Embryonic facial prominence (tissue), 1 donor: ENCODE measurements around the gene GARIN5A.
"Not testable (repeated sequence)": the region's sequence is repeated elsewhere in the genome, so short reads cannot be mapped to it uniquely, and the experiment has no call there.

Experiments
- DNase-seq: peaks from one replicate; pipeline ENCODE4 v3.0.0-alpha.2; 2016; ENCODE audit errors: extremely low spot score

Gene GARIN5A

GRCh38 chr19:50488389-50489194 is 11.9 kb upstream of the GARIN5A start:
- DNase-seq, result no peak

DNA sequence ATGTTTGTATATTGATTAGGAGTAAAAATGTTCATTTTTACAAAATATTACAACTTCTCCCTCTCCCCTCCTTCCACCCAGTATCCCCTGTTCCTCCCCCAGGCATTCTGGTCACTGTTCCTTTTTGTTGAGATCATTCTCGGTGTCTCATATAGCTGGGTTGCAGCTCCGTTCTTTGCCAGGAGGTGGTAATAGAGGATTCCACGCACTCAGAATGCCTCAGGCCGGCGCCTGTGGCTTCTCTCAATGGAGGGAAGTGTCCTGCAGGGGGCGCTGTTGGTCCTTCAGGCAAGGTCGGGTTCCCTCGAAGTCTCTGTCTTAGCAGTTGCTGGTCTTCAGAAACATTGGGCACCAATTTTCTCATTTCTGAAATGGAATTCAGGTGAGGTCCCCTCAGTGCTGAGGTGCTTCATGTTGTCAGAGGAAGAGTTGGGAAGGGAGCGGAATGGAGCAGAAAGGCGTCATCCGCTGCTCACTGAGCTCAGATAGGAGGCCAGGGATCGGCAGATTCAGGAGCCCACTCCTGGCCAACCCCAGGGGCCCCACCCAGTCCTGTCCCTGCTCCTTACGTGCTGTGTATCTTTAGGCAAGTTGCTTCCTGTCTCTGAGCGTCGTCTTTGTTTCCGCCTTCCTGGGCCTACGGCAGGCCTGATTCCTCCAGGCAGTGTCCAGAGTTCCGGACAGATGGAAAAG is 10.3 kb upstream of the GARIN5A start:
- no peak for DNase-seq

DNA sequence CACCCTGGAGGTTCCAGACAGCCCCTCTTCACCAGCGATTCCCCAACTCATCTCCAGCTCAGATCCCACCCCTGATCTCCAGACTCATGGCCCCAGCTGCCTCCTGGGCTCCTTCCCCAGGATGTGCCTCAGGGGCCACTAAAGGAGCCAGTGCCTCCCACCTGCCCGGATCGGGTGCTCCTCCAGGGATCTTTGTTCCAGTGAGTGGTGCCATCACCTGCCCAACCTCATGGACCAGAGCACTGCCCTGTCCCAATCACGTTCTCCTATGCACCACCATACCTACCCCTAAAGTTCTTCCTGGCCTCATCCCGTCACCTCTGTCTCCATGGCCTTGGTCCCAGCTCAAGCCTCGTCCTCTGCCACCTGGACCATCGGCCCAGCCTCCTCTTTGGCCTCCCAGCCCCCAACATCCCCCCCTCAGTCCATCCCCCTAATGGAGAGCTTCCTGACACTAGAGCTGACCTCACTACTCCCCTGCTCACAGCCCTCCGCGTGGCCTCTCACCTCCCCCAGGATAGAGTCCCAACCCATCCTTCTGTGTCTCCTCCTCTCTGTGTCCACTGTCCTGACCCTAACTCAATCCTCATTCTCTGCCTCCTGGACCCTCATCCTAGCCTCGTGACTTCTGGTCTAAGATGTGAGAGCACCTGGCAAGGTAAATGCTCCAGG is 8.8 kb upstream of the GARIN5A start:
- no peak for DNase-seq

GRCh38 chr19:50482916-50483315 is 6.3 kb upstream of the GARIN5A start:
- DNase-seq, result no peak

DNA sequence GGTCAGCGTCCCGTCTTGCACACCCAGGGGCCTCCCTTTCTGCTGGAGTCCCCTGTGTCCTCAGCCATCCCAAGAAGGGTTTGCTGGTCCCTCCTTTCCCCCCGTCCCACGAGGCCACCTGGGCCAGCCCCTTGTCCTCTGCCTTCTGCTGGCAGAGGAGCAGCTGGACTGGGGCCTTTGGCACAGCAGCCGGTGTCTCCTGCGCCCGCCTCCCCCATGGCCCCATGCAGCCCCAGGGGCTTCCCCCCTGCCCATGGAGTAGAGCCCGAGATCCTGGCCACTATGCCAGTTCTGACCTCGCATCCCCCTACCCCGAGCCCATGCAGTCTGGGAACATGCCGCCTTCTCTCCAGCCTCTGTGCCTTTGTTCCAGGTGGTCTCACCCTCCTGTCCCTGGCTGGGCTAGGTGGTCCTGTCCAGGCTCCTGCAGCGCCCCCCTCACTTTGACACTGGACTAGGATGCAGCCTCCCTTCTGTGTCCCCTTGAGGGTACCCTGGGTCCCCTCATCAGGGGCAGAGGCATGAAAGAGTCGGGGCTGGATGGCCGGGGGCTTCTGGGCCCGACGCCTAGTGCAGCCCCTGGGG is 5.7 kb upstream of the GARIN5A start:
- no peak for DNase-seq

GRCh38 chr19:50481351-50482149 is 4.9 kb upstream of the GARIN5A start:
- DNase-seq, result no peak

DNA sequence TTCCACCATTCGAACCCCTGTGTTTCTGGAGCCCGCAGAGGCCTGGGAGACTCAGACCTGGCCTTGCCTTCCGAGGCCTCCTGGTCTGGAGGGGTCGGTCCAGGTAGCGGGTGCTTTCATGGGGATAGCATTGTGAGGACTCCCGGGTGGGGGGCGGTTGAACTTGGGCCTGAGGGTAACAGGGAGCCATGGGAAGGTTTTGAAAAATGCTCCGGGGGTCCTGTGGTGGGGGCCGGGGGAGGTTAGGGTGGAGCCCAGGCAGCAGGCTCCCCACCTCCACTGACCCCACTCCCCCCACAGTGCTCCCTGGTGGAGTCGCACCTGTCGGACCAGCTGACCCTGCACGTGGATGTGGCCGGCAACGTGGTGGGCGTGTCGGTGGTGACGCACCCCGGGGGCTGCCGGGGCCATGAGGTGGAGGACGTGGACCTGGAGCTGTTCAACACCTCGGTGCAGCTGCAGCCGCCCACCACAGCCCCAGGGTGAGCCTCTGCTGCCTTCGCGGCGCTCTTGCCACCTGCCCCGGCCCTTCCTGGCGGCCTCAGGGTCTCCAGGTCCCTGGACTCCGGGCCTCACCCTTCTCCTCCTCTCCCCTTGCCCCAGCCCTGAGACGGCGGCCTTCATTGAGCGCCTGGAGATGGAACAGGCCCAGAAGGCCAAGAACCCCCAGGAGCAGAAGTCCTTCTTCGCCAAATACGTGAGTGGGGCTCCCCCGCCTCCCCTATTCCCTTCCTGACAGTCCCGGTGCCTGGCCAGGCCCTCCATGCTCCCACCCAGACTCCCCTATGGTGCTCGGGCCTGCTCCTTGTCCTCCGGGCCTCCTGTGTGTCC is 3.8 kb upstream of the GARIN5A start:
- DNase-seq, result no peak

- DNase-seq, result no peak
Measured at GRCh38 chr19:50479761-50480251, 3.2 kb upstream of the GARIN5A start.

DNA sequence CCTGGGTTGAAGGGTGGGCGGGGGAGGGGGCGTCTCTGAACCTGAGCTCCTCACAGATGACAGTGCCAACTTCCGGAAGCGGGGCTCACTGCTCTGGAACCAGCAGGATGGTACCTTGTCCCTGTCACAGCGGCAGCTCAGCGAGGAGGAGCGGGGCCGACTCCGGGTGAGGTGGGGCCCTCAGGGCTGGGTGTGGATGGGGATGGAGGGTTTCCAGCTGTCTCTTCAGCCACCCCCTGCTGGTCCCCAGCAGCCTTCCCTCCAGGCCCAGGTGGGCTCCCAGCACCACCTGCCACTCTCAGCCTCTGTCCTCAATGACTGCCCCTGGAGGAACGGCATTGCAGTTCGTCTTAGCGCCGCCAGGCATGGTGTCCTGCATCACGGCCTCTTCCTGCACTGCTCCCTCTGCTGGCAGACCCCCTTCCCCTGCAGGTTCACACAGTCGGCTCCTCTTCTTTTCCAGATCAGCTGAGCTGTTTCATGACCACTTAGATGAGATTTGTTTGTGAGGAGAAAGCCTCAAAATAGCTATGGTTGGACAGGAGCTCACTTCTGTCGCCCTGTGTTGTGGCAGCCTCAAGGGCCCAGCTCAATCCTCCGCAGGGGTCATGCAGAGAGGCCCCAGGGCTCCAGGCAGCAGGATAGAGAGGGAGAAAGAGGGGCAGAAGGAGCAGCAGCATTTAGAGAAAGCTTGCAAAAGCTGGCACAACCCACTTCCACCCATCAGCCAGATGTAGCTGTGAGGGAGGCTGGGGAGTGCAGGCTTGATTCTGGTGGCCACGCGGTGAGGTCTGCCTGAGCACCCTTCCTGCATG is 2.5 kb upstream of the GARIN5A start:
- DNase-seq, result no peak

DNA sequence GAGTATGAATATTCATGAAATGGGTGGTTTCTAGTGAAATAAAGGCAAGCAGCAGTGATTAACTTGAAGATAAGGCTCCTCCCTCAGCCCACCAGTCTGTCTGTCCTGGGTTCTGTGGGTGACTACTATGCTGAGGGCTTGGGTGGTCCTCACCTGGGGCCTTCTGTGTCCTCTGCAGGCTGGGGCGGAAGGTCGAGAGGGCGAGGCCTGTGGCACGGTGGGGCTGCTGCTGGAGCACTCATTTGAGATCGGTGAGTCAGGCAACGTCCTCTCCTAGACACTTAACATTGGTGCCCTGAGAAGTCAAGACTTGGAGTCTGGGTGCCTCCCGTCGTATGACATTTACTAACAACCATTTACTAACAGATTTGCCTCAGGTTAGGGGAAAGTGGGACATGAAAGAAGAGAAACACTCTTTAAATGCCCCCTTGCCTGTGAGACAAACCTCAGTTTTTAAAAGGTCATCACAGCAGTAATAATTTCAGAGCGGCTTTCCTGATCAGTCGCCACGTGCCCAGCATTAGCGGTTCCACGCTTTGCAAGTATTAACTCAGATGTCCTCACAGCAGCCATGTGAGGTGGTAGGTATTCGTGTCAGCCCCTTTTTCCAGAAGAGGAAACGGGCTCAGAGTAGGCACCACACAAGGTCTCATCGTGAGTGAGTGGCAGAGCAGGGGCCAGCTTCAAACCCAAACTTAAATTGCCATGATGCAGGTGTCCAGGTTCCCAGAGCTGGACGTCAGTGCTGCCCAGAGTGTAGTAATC is 1.3 kb upstream of the GARIN5A start:
- DNase-seq, result no peak

DNA sequence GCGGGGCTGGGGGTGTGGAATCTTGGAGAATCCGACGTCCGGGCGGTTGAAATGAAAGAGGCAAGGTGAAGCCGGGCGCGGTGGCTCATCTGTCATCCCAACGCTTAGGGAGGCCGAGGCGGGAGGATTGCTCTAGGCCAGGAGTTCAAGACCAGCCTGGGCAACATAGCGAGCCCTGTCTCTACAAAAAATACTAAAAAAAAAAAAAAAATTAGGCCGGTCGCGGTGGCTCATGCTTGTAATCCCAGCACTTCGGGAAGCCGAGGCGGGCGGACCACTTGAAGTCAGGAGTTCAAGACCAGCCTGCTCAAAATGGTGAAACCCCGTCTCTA is 225 bp upstream of the GARIN5A start:
- no peak for DNase-seq

DNA sequence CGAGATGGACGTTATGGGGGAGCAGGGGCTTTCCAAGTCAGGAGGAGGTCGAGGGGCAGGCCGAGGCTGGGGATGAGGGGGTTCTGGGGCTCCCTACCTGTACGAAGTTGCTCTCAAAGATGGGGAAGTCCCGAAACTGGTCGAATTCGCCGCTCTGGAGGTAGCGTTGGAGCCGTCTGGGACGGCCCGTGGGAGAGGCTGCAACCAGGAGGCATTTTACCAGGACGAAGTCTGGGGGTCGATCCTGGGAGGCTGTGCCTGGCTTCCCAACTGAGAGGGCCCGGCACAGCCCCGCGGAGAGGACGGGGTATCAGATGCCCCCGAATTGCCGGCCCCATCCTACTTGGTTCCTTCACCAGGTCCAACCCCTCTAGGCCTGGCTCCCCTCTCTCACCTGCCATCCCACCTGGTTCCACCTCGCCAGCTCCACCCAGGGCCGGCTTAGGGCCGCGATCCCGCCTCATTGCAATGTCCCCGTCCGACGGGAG is 868 bp downstream of the GARIN5A start:
- no peak for DNase-seq

DNA sequence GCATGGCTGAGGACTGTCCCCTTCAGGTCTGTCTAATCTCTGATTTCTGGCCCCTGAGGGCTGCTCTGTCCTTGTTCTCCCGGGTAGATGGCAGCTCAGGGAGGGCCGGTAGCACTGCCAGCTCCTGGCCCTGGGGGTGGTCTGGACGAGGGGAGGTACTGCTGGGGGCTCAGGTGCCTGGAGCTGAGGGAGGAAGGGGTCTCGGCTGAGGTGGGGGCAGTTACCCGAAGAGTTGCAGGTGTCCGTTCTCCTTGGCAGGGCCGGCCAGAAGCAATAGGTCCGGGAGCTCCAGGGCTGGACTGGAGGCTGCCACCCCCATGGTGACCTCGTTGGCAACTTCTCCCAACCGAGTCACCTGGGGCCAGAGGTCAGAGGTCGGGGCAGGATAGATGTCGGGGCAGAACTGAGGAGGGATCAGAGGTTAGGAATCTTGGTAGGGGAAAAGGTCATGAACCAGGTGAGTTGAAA is 1.5 kb downstream of the GARIN5A start:
- DNase-seq, result no peak

DNA sequence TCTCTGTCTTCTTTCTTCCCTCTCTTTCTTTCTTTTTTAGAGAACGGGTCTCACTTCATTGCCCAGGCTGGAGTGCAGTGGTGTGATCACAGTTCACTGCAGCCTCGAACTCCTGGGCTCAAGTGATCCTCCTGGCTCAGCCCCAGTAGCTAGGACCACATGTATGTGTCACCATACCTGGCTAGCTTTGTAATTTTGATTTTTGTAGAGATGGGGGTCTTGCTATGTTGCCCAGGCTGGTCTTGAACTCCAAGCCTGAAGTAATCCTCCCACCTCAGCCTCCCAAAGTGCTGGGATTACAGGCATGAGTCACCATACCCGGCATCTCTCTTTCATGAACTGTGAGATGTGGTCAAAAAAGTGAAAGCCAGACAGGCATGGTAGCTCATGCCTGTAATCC is 3.3 kb downstream of the GARIN5A start:
- not testable (repeated sequence) for DNase-seq

DNA sequence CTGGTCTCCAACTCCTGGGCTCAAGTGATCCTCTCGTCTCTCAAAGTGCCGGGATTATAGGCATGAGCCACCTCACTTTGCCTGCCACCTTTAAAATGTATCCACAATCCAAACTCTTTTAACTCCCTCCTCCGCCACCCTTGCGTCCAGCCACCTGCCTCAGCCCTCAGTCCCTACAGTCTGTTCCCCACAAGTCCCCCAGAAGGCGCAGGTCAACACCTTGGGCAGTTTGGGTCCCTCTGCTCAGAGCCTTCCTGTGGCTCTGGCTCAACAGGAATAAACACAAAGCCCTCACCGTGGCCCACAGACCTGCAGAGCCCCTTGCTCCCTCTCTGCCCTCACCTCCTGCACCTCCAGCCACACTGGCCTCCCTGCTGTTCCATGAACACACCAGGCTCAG is 7.8 kb downstream of the GARIN5A start:
- no peak for DNase-seq

DNA sequence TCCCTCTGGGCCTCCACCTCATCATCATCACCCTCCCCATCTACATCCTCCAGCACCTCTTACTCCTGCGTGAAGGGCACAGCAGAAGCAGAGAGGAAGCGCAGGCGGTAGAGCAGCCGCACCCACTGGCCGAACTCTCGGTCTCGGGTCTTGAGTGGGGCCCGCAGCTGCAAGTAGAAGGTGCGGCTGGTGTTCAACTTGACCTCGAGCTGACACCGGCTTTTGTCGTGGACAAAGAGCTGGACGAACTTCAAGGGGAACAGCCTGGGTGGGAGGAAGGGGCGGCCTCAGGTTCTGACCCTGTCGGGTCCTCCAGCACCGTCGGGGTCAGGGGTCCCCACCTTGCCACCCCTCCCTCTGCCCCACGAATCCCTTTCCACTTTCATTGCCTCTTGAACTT is 9.1 kb downstream of the GARIN5A start:
- no peak for DNase-seq

DNA sequence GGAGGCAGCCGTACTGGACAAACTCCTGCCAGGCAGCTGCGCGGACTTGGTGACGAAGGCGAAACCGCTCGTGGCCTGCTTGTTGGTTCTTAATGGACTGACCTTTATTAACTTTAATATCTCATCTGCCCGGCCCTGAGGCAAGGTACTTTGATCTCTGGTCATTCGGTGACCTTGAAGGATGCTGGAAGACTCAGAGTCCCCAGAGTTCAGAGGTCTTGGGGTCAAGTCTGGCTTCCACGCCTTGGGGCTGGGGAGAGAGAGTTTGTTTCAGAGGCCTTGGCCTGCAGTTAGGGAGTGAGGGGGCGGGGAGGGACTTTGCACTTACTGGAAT is 10.0 kb downstream of the GARIN5A start:
- no peak for DNase-seq

DNA sequence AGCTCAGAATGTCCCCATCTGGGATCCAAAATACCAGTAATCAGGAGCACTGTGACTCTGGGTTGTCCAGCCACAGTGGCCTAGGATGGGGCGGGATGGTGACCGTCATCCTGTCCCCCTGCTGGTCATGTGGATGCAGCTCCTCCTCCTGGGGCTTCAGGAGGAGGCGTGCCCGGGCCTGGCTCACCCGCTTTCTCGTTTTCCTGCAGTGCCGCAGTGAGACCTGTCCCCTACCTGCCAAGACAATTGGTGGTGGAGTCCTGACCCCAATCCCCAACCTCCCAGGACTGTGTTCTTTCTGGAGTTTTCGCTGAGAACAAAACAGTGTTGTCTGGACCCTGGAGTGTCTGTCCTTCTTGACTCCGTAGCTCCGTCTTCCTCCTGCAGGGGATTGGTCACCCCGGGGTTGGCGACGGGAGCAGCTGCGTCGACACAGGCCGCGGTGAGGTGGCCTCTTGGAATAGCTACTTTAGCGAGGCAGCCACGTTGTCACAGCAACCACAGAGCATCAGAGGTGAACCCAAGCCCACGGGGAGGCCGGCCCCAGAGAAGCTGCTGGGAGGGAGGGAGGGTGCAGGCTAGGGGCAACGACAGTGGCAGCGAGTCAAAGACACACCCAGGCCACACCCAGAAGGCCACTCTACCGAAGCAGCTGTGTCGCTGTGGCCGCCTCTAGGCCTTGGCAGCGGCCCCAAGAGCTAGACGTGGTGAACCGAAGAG is 10.5 kb downstream of the GARIN5A start:
- DNase-seq, result no peak
